ENCODE data around the gene ARFRP1. TPM values are rescaled to one million over a fixed set of nuclear protein-coding genes. Genes with fewer than 3 reads are reported as not detected.
A peak's percentile ranks its signal among the peaks of the same experiment; 100 is the strongest.
"Not testable (repeated sequence)": the region's sequence is repeated elsewhere in the genome, so short reads cannot be mapped to it uniquely, and the experiment has no call there.

The ARFRP1 gene
- total RNA-seq, 2 donors from 2014 or later: 55.1 to 70.9 TPM

- Mint-ChIP-seq H3K4me1 (ENCODE audit: low read depth) (peaks cover 24% of the 10 kb centered on the region), H3K36me3 (ENCODE audit: insufficient read depth in 2 of 2) (no peaks in the 10 kb centered on the region), H3K27me3 (ENCODE audit: low read depth) (no peaks in the 10 kb centered on the region), H3K9me3 (no peaks in the 10 kb centered on the region), H3K4me3 (peak overlapping the region; percentile 90 to 98), H3K27ac (peak overlapping the region; percentile 54)
- no peak for ATAC-seq (replicated peaks in 1 of 2)
- DNase-seq: no peak
These were observed 48.4 kb downstream of the ARFRP1 start for GRCh38 chr20:63659370-63659769.

GRCh38 chr20:63658749-63659187 lies 49.0 kb downstream of the ARFRP1 start:
- DNase-seq (no peak), ATAC-seq (replicated peaks in 1 of 2) (peak; percentile 10 to 14)
- Mint-ChIP-seq H3K27ac (peak overlapping the region; percentile 90), H3K9me3 (no peaks in the 10 kb centered on the region), H3K4me1 (ENCODE audit: low read depth) (peaks cover 30% of the 10 kb centered on the region), H3K27me3 (ENCODE audit: low read depth) (no peaks in the 10 kb centered on the region), H3K36me3 (ENCODE audit: insufficient read depth in 2 of 2) (no peaks in the 10 kb centered on the region), H3K4me3 (peak overlapping the region; percentile 90 to 98)

GRCh38 chr20:63657937-63658748 lies 49.6 kb downstream of the ARFRP1 start, which contains the start of gene RTEL1:
Gene RTEL1, plus strand, starts transcription at chr20:63658312. Its CDS starts 1,091 bp downstream, at chr20:63659403.
- DNase-seq: peak; percentile 89 to 92
- H3K27me3 Mint-ChIP-seq (ENCODE audit: low read depth): no peaks in the 10 kb centered on the region
- H3K4me1 Mint-ChIP-seq (ENCODE audit: low read depth): peaks cover 31% of the 10 kb centered on the region
- ATAC-seq (replicated peaks in 1 of 2): peak; percentile 88 to 90
- H3K9me3 Mint-ChIP-seq: no peaks in the 10 kb centered on the region
- peak within 1 kb of the TSS; percentile 90 for H3K27ac Mint-ChIP-seq
- no peaks in the 10 kb centered on the region for H3K36me3 Mint-ChIP-seq (ENCODE audit: insufficient read depth in 2 of 2)
- H3K4me3 Mint-ChIP-seq: peak within 1 kb of the TSS; percentile 90 to 98

GRCh38 chr20:63657260-63657936 lies 50.4 kb downstream of the ARFRP1 start:
- ATAC-seq (replicated peaks in 1 of 2) (no peak), DNase-seq (no peak)
- Mint-ChIP-seq H3K4me3 (peak overlapping the region; percentile 90 to 98), H3K27me3 (ENCODE audit: low read depth) (no peaks in the 10 kb centered on the region), H3K27ac (peak overlapping the region; percentile 90), H3K4me1 (ENCODE audit: low read depth) (peaks cover 31% of the 10 kb centered on the region), H3K9me3 (no peaks in the 10 kb centered on the region), H3K36me3 (ENCODE audit: insufficient read depth in 2 of 2) (no peaks in the 10 kb centered on the region)

- H3K4me3 Mint-ChIP-seq: peak overlapping the region; percentile 90 to 98
- no peaks in the 10 kb centered on the region for H3K27me3 Mint-ChIP-seq (ENCODE audit: low read depth)
- H3K36me3 Mint-ChIP-seq (ENCODE audit: insufficient read depth in 2 of 2): no peaks in the 10 kb centered on the region
- ATAC-seq (replicated peaks in 1 of 2) (no peak), DNase-seq (no peak)
- H3K9me3 Mint-ChIP-seq: no peaks in the 10 kb centered on the region
- no peak overlapping the region for H3K27ac Mint-ChIP-seq
- H3K4me1 Mint-ChIP-seq (ENCODE audit: low read depth): peaks cover 35% of the 10 kb centered on the region
These were observed 51.3 kb downstream of the ARFRP1 start for GRCh38 chr20:63656451-63656850.

DNA sequence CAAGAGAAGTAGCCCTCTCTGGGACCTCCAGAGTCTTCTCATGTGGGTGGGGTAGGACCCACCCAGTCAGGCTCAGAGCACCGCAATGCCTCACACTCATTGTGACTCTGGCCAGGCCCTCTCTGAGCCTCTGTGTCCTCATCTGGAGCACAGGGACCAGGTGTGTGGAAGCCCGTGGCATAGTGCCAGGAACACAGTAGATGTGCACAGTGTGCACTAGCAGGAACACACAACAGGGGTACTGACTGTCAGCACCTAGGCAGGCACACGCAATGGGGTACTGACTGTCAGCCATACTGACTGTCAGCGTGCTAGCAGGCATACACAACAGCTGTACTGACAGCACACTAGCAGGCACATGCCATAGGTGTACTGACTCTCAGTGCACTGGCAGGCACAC lies 52.5 kb downstream of the ARFRP1 start:
- Mint-ChIP-seq H3K27me3 (ENCODE audit: low read depth) (no peaks in the 10 kb centered on the region), H3K27ac (no peak overlapping the region)

DNA sequence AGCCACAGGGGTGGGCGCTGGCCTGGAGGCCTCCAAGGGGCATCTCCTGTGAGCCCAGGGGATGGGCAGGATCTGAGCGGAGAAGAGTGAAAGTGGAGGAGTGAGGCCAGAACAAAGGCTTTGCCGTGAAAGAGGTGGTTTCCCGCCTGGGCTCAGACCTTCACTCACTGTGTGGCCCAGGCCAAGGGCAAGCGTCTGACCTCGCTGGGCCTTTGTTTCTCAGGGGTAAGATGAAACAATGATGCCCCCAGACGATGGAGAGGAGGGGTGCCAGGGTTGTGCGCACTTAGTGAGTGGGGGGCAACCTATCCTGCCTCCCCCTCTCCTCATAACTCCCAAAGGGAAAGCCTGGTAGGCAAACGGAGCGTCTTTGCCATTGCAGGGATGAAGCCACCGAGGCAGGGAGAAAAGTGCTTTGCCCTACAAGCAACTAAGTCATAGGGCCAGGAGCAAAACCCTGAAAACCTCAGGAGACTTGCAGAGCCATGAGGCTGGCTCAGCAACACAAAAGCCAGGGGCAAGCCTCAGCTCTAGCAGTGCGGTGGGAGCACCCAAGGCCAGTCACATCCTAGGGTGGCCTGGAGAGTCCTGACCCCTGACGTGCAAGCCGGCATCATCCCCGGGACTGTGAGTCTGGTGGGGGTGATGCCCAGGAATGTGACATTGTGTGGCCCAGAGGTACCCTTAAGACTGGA lies 53.7 kb downstream of the ARFRP1 start:
- DNase-seq (no peak), ATAC-seq (replicated peaks in 1 of 2) (no peak)
- Mint-ChIP-seq H3K27ac (peak overlapping the region; percentile 46), H3K4me3 (peak overlapping the region; percentile 92 to 93), H3K36me3 (ENCODE audit: insufficient read depth in 2 of 2) (no peaks in the 10 kb centered on the region), H3K4me1 (ENCODE audit: low read depth) (peaks cover 23% of the 10 kb centered on the region), H3K9me3 (no peaks in the 10 kb centered on the region), H3K27me3 (ENCODE audit: low read depth) (no peaks in the 10 kb centered on the region)

More for the DNA sequence above, 52.5 kb downstream of the ARFRP1 start:
- Mint-ChIP-seq H3K4me1 (ENCODE audit: low read depth) (peaks cover 33% of the 10 kb centered on the region), H3K4me3 (no peak overlapping the region), H3K36me3 (ENCODE audit: insufficient read depth in 2 of 2) (no peaks in the 10 kb centered on the region), H3K9me3 (no peaks in the 10 kb centered on the region)
- ATAC-seq (replicated peaks in 1 of 2) (no peak), DNase-seq (no peak)

- no peaks in the 10 kb centered on the region for H3K27me3 Mint-ChIP-seq (ENCODE audit: low read depth)
- peak within 1 kb of the TSS; percentile 92 to 93 for H3K4me3 Mint-ChIP-seq
- peak within 1 kb of the TSS; percentile 46 for H3K27ac Mint-ChIP-seq
- H3K36me3 Mint-ChIP-seq (ENCODE audit: insufficient read depth in 2 of 2): no peaks in the 10 kb centered on the region
- peak; percentile 82 for DNase-seq
- H3K9me3 Mint-ChIP-seq: no peaks in the 10 kb centered on the region
- ATAC-seq (replicated peaks in 1 of 2): peak; percentile 54 to 62
- H3K4me1 Mint-ChIP-seq (ENCODE audit: low read depth): peaks cover 21% of the 10 kb centered on the region
These were observed 54.5 kb downstream of the ARFRP1 start, which contains the start of gene STMN3 for GRCh38 chr20:63653041-63653973. Gene STMN3, minus strand, starts transcription at chr20:63653424. Its CDS starts 79 bp downstream, at chr20:63653345.

GRCh38 chr20:63652192-63652980 lies 55.4 kb downstream of the ARFRP1 start:
- Mint-ChIP-seq H3K9me3 (no peaks in the 10 kb centered on the region), H3K36me3 (ENCODE audit: insufficient read depth in 2 of 2) (no peaks in the 10 kb centered on the region), H3K4me3 (peak overlapping the region; percentile 74 to 84), H3K4me1 (ENCODE audit: low read depth) (peaks cover 21% of the 10 kb centered on the region), H3K27me3 (ENCODE audit: low read depth) (no peaks in the 10 kb centered on the region), H3K27ac (no peak overlapping the region)
- ATAC-seq (replicated peaks in 1 of 2) (peak; percentile 45 to 51), DNase-seq (peak; percentile 34 to 42)

DNA sequence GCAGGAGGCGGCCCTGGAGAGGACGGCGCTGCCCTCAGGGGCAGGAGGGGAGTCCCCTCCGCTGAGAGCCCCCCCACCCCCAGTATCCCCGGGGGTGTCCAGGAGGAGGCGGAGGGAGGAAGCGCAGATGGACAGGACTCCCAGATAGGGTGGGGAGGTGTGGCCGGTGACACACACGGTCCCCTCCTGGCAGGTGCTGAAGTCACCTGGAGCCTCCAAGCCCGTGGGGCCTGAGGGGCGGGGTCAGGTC lies 55.9 kb downstream of the ARFRP1 start:
- no peak for DNase-seq
- no peaks in the 10 kb centered on the region for H3K9me3 Mint-ChIP-seq
- H3K4me3 Mint-ChIP-seq: peak overlapping the region; percentile 74 to 84
- no peaks in the 10 kb centered on the region for H3K36me3 Mint-ChIP-seq (ENCODE audit: insufficient read depth in 2 of 2)
- no peaks in the 10 kb centered on the region for H3K27me3 Mint-ChIP-seq (ENCODE audit: low read depth)
- peaks cover 21% of the 10 kb centered on the region for H3K4me1 Mint-ChIP-seq (ENCODE audit: low read depth)
- ATAC-seq (replicated peaks in 1 of 2): no peak
- H3K27ac Mint-ChIP-seq: no peak overlapping the region

- H3K9me3 Mint-ChIP-seq; H3K4me3 Mint-ChIP-seq; H3K27me3 Mint-ChIP-seq (ENCODE audit: low read depth); ATAC-seq (replicated peaks in 1 of 2); H3K36me3 Mint-ChIP-seq (ENCODE audit: insufficient read depth in 2 of 2); H3K27ac Mint-ChIP-seq; DNase-seq: not testable (repeated sequence)
- H3K4me1 Mint-ChIP-seq (ENCODE audit: low read depth): peaks cover 21% of the 10 kb centered on the region
These were observed 57.3 kb downstream of the ARFRP1 start for GRCh38 chr20:63650486-63650885.

Data from activated T-cell treated with anti-CD3 and anti-CD28 coated beads, Interleukin-2, amount 50 U/mL, for 72 hours (primary cell).